ENCODE measurements around the gene MEN1. TPM values are rescaled to one million over a fixed set of nuclear protein-coding genes. Genes with fewer than 3 reads are reported as not detected.

The MEN1 gene
- polyA plus RNA-seq, 1 donor (not counting 4 experiments of a cell fraction or from before 2014, with no cell fraction given): 14.2 TPM

DNA sequence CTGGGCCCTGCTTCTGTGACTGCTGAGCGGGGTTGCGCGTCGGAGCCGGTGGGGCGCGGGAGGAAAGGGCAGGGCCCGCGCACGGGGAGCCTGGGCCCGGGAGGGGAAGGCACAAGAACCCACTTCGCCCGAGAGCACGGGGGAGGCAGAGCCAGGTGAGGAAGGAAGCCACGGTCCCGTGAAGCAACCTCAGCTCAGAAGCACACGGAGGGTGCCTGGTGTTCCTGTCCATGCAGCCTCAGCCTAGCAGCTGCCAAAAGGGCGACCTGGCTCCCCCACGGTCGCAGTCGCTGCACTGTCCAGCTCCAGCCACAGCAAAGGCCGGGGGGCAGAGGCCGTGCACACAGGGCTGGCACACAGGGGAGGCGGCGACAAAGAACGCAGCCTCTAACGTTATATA lies 43.4 kb upstream of the MEN1 start:
- no peak for FAIRE-seq
- Histone ChIP-seq H3K36me3 (ENCODE audit: control insufficient read depth in 2 of 2, extremely low read depth in 1 of 2, insufficient read depth in 2 of 2, low read length in 2 of 2) (peaks cover 14 to 60% of the 10 kb centered on the region in 2 experiments), H3K9me1 (ENCODE audit: control insufficient read depth, extremely low read depth, insufficient read depth, low read length) (no peaks in the 10 kb centered on the region), H3K4me1 (ENCODE audit: control insufficient read depth, extremely low read depth, insufficient read depth, low read length) (peaks cover 55% of the 10 kb centered on the region), H3K4me3 (ENCODE audit: control insufficient read depth in 2 of 3, extremely low read depth in 1 of 3, insufficient read depth in 2 of 3, low read depth in 1 of 3, low read length in 3 of 3) (no peak overlapping the region), H3K9ac (ENCODE audit: control insufficient read depth, extremely low read depth, insufficient read depth, low read length) (no peak overlapping the region), H3K27ac (ENCODE audit: control insufficient read depth, insufficient read depth, low read length) (no peak overlapping the region), H3K4me2 (ENCODE audit: control insufficient read depth, extremely low read depth, insufficient read depth, low read depth, low read length) (no peak overlapping the region), H3K27me3 (ENCODE audit: control insufficient read depth, extremely low read depth, insufficient read depth, low read length) (no peaks in the 10 kb centered on the region), H3K79me2 (ENCODE audit: control insufficient read depth, insufficient read depth, low read length) (peaks cover 25% of the 10 kb centered on the region), H3K9me3 (ENCODE audit: control insufficient read depth, low read depth, low read length) (no peaks in the 10 kb centered on the region), H2AFZ (ENCODE audit: control insufficient read depth, low read length) (no peak overlapping the region), H4K20me1 (ENCODE audit: control insufficient read depth, extremely low read depth, insufficient read depth, low read length) (no peaks in the 10 kb centered on the region)
- TF ChIP-seq EZH2 (IDR thresholded peaks at IDR 0.05; ENCODE audit: low read length): no peak
- TF ChIP-seq, protein P1, sequence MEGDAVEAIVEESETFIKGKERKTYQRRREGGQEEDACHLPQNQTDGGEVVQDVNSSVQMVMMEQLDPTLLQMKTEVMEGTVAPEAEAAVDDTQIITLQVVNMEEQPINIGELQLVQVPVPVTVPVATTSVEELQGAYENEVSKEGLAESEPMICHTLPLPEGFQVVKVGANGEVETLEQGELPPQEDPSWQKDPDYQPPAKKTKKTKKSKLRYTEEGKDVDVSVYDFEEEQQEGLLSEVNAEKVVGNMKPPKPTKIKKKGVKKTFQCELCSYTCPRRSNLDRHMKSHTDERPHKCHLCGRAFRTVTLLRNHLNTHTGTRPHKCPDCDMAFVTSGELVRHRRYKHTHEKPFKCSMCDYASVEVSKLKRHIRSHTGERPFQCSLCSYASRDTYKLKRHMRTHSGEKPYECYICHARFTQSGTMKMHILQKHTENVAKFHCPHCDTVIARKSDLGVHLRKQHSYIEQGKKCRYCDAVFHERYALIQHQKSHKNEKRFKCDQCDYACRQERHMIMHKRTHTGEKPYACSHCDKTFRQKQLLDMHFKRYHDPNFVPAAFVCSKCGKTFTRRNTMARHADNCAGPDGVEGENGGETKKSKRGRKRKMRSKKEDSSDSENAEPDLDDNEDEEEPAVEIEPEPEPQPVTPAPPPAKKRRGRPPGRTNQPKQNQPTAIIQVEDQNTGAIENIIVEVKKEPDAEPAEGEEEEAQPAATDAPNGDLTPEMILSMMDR (optimal IDR thresholded peaks at IDR 0.05 in 1 of 3, IDR thresholded peaks at IDR 0.05 in 1 of 3, conservative IDR thresholded peaks at IDR 0.05 in 1 of 3; ENCODE audit: extremely low read depth in 1 of 3, insufficient read depth in 2 of 3, low read length in 3 of 3): no peak
- no peak for DNase-seq (ENCODE audit: low read depth, low spot score)
- dilution Hi-C loops (cut with MboI; ENCODE audit: extremely low pct_ligation_motif_present, low sequenced_read_pairs): no loop called here

GRCh38 chr11:64852804-64853509 lies 42.6 kb upstream of the MEN1 start:
- dilution Hi-C loops (cut with MboI; ENCODE audit: extremely low pct_ligation_motif_present, low sequenced_read_pairs): no loop called here
- Histone ChIP-seq H3K27me3 (ENCODE audit: control insufficient read depth, extremely low read depth, insufficient read depth, low read length) (no peaks in the 10 kb centered on the region), H3K9me1 (ENCODE audit: control insufficient read depth, extremely low read depth, insufficient read depth, low read length) (no peaks in the 10 kb centered on the region), H3K36me3 (ENCODE audit: control insufficient read depth in 2 of 2, extremely low read depth in 1 of 2, insufficient read depth in 2 of 2, low read length in 2 of 2) (peaks cover 12 to 54% of the 10 kb centered on the region in 2 experiments), H3K79me2 (ENCODE audit: control insufficient read depth, insufficient read depth, low read length) (peaks cover 24% of the 10 kb centered on the region), H4K20me1 (ENCODE audit: control insufficient read depth, extremely low read depth, insufficient read depth, low read length) (no peaks in the 10 kb centered on the region), H3K4me1 (ENCODE audit: control insufficient read depth, extremely low read depth, insufficient read depth, low read length) (peaks cover 62% of the 10 kb centered on the region), H3K27ac (ENCODE audit: control insufficient read depth, insufficient read depth, low read length) (no peak overlapping the region), H3K4me3 (ENCODE audit: control insufficient read depth in 2 of 3, extremely low read depth in 1 of 3, insufficient read depth in 2 of 3, low read depth in 1 of 3, low read length in 3 of 3) (no peak overlapping the region), H3K4me2 (ENCODE audit: control insufficient read depth, extremely low read depth, insufficient read depth, low read depth, low read length) (no peak overlapping the region), H2AFZ (ENCODE audit: control insufficient read depth, low read length) (no peak overlapping the region), H3K9ac (ENCODE audit: control insufficient read depth, extremely low read depth, insufficient read depth, low read length) (no peak overlapping the region), H3K9me3 (ENCODE audit: control insufficient read depth, low read depth, low read length) (no peaks in the 10 kb centered on the region)
- DNase-seq (ENCODE audit: low read depth, low spot score): no peak
- no peak for FAIRE-seq
- TF ChIP-seq, protein P1 (optimal IDR thresholded peaks at IDR 0.05 in 1 of 3, IDR thresholded peaks at IDR 0.05 in 1 of 3, conservative IDR thresholded peaks at IDR 0.05 in 1 of 3; ENCODE audit: extremely low read depth in 1 of 3, insufficient read depth in 2 of 3, low read length in 3 of 3): no peak
- no peak for TF ChIP-seq EZH2 (IDR thresholded peaks at IDR 0.05; ENCODE audit: low read length)

Measured in keratinocyte (primary cell).